Measurements from ENCODE around the gene RBFOX2.

DNA sequence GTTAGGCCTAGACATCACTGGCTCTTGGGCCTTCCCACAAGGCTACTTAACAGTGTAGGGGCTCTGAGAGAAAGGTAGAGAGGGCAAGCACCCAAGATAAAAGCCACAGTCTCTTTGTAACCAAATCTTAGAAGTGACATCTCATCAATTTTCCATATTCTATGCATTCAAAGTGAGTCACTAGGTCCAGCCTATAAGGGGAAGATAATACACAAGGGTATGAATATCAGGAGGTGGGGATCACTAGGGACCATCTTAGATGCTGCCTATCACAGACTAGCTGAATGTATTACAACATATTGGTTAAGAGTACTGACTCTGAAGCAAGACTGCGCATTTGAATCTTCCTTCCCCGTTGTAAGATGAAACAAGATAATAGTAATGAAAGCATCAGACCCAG, 144.1 kb downstream of the RBFOX2 start:
- TF ChIP-seq EZH2 (IDR thresholded peaks at IDR 0.05; ENCODE audit: low read length, missing control alignments): no peak
- TF ChIP-seq, protein P1, sequence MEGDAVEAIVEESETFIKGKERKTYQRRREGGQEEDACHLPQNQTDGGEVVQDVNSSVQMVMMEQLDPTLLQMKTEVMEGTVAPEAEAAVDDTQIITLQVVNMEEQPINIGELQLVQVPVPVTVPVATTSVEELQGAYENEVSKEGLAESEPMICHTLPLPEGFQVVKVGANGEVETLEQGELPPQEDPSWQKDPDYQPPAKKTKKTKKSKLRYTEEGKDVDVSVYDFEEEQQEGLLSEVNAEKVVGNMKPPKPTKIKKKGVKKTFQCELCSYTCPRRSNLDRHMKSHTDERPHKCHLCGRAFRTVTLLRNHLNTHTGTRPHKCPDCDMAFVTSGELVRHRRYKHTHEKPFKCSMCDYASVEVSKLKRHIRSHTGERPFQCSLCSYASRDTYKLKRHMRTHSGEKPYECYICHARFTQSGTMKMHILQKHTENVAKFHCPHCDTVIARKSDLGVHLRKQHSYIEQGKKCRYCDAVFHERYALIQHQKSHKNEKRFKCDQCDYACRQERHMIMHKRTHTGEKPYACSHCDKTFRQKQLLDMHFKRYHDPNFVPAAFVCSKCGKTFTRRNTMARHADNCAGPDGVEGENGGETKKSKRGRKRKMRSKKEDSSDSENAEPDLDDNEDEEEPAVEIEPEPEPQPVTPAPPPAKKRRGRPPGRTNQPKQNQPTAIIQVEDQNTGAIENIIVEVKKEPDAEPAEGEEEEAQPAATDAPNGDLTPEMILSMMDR (conservative IDR thresholded peaks at IDR 0.05 in 1 of 2, IDR thresholded peaks at IDR 0.05 in 1 of 2; ENCODE audit: low read depth in 1 of 2, low read length in 2 of 2): no peak

Measured in fibroblast of lung (primary cell).